Measurements from ENCODE around the gene SPNS3. TPM values are rescaled to one million over a fixed set of nuclear protein-coding genes. Genes with fewer than 3 reads are reported as not detected.

Gene SPNS3
- total and polyA plus RNA-seq, 2 of the 4 experiments (the other 2 are of a cell fraction): 0.18 TPM; not detected in 1

DNA sequence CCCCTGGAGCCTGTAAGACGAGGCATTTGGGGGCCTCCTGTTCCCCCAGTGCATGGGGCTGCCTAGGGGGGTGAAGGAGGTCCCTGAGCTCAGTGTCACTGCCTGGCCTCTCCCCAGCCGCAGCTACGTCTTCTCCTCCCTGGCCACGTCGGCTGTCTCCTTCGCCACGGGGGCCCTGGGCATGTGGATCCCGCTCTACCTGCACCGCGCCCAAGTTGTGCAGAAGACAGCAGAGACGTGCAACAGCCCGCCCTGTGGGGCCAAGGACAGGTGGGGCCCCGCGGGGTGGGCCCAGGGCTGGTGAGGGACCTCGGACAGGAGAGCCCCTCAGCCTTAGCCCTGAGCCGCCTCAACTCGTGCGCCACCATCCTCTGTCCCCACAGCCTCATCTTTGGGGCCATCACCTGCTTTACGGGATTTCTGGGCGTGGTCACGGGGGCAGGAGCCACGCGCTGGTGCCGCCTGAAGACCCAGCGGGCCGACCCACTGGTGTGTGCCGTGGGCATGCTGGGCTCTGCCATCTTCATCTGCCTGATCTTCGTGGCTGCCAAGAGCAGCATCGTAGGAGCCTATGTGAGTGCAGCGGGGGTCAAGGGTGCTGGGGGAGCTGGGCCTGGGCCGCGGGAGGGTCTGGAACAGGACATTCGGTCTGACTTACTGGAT, 99.3 kb downstream of the SPNS3 start:
- Histone ChIP-seq H3K79me1 (ENCODE audit: low read depth in 1 of 2, low read length in 2 of 2) (no peaks in the 10 kb centered on the region), H3K56ac (ENCODE audit: extremely low read depth, insufficient read depth, low read length) (no peak overlapping the region), H2AFZ (replicated peaks; ENCODE audit: low read length, poor library complexity) (no peak overlapping the region), H3K27ac (ENCODE audit: insufficient read depth, low read length) (no peak overlapping the region), H4K91ac (ENCODE audit: insufficient read depth, low read depth, low read length) (no peak overlapping the region), H4K20me1 (ENCODE audit: insufficient read depth, low read length) (peaks cover 8% of the 10 kb centered on the region), H3K14ac (replicated peaks; ENCODE audit: low read depth, low read length) (no peak overlapping the region), H2BK120ac (ENCODE audit: low read depth, low read length) (no peak overlapping the region), H3K4me1 (ENCODE audit: control insufficient read depth, insufficient read depth, low read length) (peaks cover 3% of the 10 kb centered on the region; the same call in 1 of the 2 replicates), H2BK15ac (ENCODE audit: low read depth, low read length) (no peak overlapping the region), H2AK9ac (replicated peaks; ENCODE audit: low read depth, low read length, poor library complexity) (no peak overlapping the region), H4K5ac (ENCODE audit: low read depth, low read length) (no peak overlapping the region), H3K4me3 (ENCODE audit: insufficient read depth, low read depth, low read length) (no peak overlapping the region), H2BK20ac (ENCODE audit: low read depth, low read length) (no peak overlapping the region), H3K36me3 (ENCODE audit: control insufficient read depth, insufficient read depth, low read length) (peaks cover 7% of the 10 kb centered on the region; the same call in 1 of the 2 replicates), H2BK5ac (ENCODE audit: low read depth, low read length, poor library complexity, severe bottlenecking) (no peak overlapping the region), H4K8ac (ENCODE audit: low read depth in 2 of 2, low read length in 2 of 2) (no peak overlapping the region), H3K18ac (ENCODE audit: low read depth, low read length) (no peak overlapping the region), H3K23ac (ENCODE audit: low read depth, low read length) (no peak overlapping the region), H3K9ac (ENCODE audit: low read depth, low read length) (no peak overlapping the region), H3K9me3 (ENCODE audit: control insufficient read depth, insufficient read depth, low read length) (no peaks in the 10 kb centered on the region), H3K4me2 (ENCODE audit: low read depth, low read length) (no peak overlapping the region), H3K4ac (ENCODE audit: low read depth, low read length) (no peak overlapping the region), H2AK5ac (ENCODE audit: low read depth, low read length) (no peak overlapping the region), H3K27me3 (ENCODE audit: control insufficient read depth, insufficient read depth, low read length) (peaks cover 12% of the 10 kb centered on the region), H3K9me1 (ENCODE audit: insufficient read depth, low read length) (no peaks in the 10 kb centered on the region)
- intact Hi-C loops (cut with micrococcal nuclease): no loop called here
- no TSS peak for BruUV-seq (replicated peaks)
- in situ Hi-C loops (cut with MboI; ENCODE audit: low sequenced_read_pairs): no loop called here
- 95% methylated on average over 11 of the region's 33 CpGs; no CpG with 5 or more reads in 1 of the 2 experiments for WGBS, 2 experiments (ENCODE audit: extremely low coverage in 2 of 2, insufficient read length in 1 of 2)
- TF ChIP-seq MXI1 (IDR thresholded peaks at IDR 0.05; ENCODE audit: borderline replicate concordance, low read depth, low read length): no peak
- TF ChIP-seq CHD1 (IDR thresholded peaks at IDR 0.05; ENCODE audit: low read depth, low read length): no peak
- TF ChIP-seq RAD21 (IDR thresholded peaks at IDR 0.05; ENCODE audit: low read length): no peak
- TF ChIP-seq POLR2A (IDR thresholded peaks at IDR 0.05; ENCODE audit: low read depth, low read length): no peak
- no peak for TF ChIP-seq RCOR1 (IDR thresholded peaks at IDR 0.05; ENCODE audit: insufficient replicate concordance, low read length)
- no peak for TF ChIP-seq MAZ (IDR thresholded peaks at IDR 0.05; ENCODE audit: borderline replicate concordance, low read depth, low read length)
- TF ChIP-seq MAFK (IDR thresholded peaks at IDR 0.05; ENCODE audit: low read depth, low read length): no peak
- TF ChIP-seq FOS (IDR thresholded peaks at IDR 0.05; ENCODE audit: low read depth, low read length): no peak
- TF ChIP-seq SMC3 (IDR thresholded peaks at IDR 0.05; ENCODE audit: low read depth, low read length): no peak
- TF ChIP-seq, protein P1, sequence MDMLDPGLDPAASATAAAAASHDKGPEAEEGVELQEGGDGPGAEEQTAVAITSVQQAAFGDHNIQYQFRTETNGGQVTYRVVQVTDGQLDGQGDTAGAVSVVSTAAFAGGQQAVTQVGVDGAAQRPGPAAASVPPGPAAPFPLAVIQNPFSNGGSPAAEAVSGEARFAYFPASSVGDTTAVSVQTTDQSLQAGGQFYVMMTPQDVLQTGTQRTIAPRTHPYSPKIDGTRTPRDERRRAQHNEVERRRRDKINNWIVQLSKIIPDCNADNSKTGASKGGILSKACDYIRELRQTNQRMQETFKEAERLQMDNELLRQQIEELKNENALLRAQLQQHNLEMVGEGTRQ (IDR thresholded peaks at IDR 0.05; ENCODE audit: low read depth, low read length): no peak
- no peak for TF ChIP-seq RFX5 (IDR thresholded peaks at IDR 0.05; ENCODE audit: low read depth, low read length)
- TF ChIP-seq CEBPB (IDR thresholded peaks at IDR 0.05; ENCODE audit: low read depth, low read length): no peak
- no peak for TF ChIP-seq BHLHE40 (IDR thresholded peaks at IDR 0.05; ENCODE audit: low read depth, low read length)
- TF ChIP-seq, protein P2, sequence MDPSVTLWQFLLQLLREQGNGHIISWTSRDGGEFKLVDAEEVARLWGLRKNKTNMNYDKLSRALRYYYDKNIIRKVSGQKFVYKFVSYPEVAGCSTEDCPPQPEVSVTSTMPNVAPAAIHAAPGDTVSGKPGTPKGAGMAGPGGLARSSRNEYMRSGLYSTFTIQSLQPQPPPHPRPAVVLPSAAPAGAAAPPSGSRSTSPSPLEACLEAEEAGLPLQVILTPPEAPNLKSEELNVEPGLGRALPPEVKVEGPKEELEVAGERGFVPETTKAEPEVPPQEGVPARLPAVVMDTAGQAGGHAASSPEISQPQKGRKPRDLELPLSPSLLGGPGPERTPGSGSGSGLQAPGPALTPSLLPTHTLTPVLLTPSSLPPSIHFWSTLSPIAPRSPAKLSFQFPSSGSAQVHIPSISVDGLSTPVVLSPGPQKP (IDR thresholded peaks at IDR 0.05; ENCODE audit: borderline replicate concordance, low read depth, low read length): no peak
- TF ChIP-seq, protein P3, sequence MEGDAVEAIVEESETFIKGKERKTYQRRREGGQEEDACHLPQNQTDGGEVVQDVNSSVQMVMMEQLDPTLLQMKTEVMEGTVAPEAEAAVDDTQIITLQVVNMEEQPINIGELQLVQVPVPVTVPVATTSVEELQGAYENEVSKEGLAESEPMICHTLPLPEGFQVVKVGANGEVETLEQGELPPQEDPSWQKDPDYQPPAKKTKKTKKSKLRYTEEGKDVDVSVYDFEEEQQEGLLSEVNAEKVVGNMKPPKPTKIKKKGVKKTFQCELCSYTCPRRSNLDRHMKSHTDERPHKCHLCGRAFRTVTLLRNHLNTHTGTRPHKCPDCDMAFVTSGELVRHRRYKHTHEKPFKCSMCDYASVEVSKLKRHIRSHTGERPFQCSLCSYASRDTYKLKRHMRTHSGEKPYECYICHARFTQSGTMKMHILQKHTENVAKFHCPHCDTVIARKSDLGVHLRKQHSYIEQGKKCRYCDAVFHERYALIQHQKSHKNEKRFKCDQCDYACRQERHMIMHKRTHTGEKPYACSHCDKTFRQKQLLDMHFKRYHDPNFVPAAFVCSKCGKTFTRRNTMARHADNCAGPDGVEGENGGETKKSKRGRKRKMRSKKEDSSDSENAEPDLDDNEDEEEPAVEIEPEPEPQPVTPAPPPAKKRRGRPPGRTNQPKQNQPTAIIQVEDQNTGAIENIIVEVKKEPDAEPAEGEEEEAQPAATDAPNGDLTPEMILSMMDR (conservative IDR thresholded peaks at IDR 0.05; ENCODE audit: low read depth, low read length): no peak
- TF ChIP-seq NFE2L2 (IDR thresholded peaks at IDR 0.05; ENCODE audit: low read depth, low read length): no peak
- no peak for DNase-seq
- no peak for ATAC-seq (ENCODE audit: low read depth)
- dilution Hi-C loops (cut with HindIII; ENCODE audit: low sequenced_read_pairs, unreplicated experiment): no loop called here
- ChIA-PET CTCF (no interaction called here), POLR2A (ENCODE audit: unreplicated experiment) (no interaction called here)

All from IMR-90 (cell line).